Tibial nerve (tissue), 4 donors: ENCODE measurements around the gene DAB2.

Source experiments
- EP300 ChIP-seq, 2 donors: sonication (generic); formaldehyde crosslinking; IDR thresholded peaks; one replicate each; pipeline ENCODE4 v1.6.1; 2017; ENCODE audit warnings: antibody characterized with exemption in 2 of 2, mild to moderate bottlenecking in 1 of 2
- POLR2A ChIP-seq, 2 donors: fragments of 450-650 bp; IDR thresholded peaks; one replicate each; pipeline ENCODE4 v1.6.1; 2017; ENCODE audit warnings: antibody characterized with exemption in 2 of 2, mild to moderate bottlenecking in 2 of 2, moderate library complexity in 2 of 2
- TF ChIP-seq, protein P1 (sequence below), 5 experiments: fragments of 200-600 bp in 3 of 5; fragments of 450-650 bp in 2 of 5; sonication (generic) in 3 of 5; IDR thresholded peaks; one replicate each; pipeline ENCODE4 v1.5.1; 2016 to 2019; ENCODE audit warnings: antibody characterized with exemption in 5 of 5, mild to moderate bottlenecking in 3 of 5, moderate library complexity in 2 of 5

DNA sequence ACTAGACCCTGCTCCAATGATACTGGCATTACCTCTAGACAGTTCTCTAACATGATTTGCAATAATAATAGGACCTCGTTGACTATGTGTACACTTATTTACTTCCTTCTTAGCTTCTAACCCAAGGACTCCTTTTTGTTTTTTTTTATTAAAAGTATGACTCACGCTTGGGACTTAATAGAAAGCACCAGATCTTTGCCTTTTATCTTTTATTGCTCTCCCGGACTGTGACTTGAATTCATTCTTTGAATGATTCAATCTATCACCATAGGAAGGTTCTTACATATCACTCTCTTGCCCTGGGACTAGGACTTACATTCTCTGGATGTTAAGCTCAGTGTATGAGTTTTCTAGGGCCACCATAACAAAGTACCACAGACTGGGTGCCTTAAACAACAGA lies 69.5 kb downstream of the DAB2 start:
- no peak for TF ChIP-seq POLR2A (IDR thresholded peaks at IDR 0.05)
- TF ChIP-seq, protein P1, sequence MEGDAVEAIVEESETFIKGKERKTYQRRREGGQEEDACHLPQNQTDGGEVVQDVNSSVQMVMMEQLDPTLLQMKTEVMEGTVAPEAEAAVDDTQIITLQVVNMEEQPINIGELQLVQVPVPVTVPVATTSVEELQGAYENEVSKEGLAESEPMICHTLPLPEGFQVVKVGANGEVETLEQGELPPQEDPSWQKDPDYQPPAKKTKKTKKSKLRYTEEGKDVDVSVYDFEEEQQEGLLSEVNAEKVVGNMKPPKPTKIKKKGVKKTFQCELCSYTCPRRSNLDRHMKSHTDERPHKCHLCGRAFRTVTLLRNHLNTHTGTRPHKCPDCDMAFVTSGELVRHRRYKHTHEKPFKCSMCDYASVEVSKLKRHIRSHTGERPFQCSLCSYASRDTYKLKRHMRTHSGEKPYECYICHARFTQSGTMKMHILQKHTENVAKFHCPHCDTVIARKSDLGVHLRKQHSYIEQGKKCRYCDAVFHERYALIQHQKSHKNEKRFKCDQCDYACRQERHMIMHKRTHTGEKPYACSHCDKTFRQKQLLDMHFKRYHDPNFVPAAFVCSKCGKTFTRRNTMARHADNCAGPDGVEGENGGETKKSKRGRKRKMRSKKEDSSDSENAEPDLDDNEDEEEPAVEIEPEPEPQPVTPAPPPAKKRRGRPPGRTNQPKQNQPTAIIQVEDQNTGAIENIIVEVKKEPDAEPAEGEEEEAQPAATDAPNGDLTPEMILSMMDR (IDR thresholded peaks at IDR 0.05) = no peak
- no peak for TF ChIP-seq EP300 (IDR thresholded peaks at IDR 0.05)
